Aorta (tissue), 5 donors: ENCODE data around the gene CORO1C. TPM values are rescaled to one million over a fixed set of nuclear protein-coding genes. Genes with fewer than 3 reads are reported as not detected.

ENCODE experiments used
- ATAC-seq: fragments of 200-7000 bp; cut with Tn5 transposase; one replicate; pipeline ENCODE4 v1.9.1; 2022; ENCODE audit warnings: moderate library complexity; ENCODE audit not compliant: low FRiP score
- DNase-seq, 2 donors: peaks; one replicate each; pipeline ENCODE4 v3.0.0-alpha.2; 2020
- H3K27ac ChIP-seq, 2 donors: one replicate each; pipeline ENCODE4 v1.5.1; 2013; ENCODE audit warnings: low read length in 2 of 2, mild to moderate bottlenecking in 2 of 2, moderate library complexity in 2 of 2, control low read depth in 1 of 2, inconsistent platforms in 1 of 2, low read depth in 1 of 2
- H3K27me3 ChIP-seq, 2 donors: one replicate each; pipeline ENCODE4 v1.6.1; 2013; ENCODE audit warnings: control low read depth in 1 of 2, low read length in 1 of 2, mild to moderate bottlenecking in 1 of 2, moderate library complexity in 1 of 2; ENCODE audit not compliant: insufficient read depth in 2 of 2, control insufficient read depth in 1 of 2
- H3K36me3 ChIP-seq, 2 donors: one replicate each; pipeline ENCODE4 v1.6.1; 2013; ENCODE audit warnings: control low read depth in 1 of 2, low read length in 1 of 2, mild to moderate bottlenecking in 1 of 2; ENCODE audit not compliant: insufficient read depth in 2 of 2, control insufficient read depth in 1 of 2
- H3K4me1 ChIP-seq, 2 donors: one replicate each; pipeline ENCODE4 v1.6.1; 2013; ENCODE audit warnings: low read length in 2 of 2, control low read depth in 1 of 2, mild to moderate bottlenecking in 1 of 2, moderate library complexity in 1 of 2; ENCODE audit not compliant: insufficient read depth in 2 of 2, control insufficient read depth in 1 of 2
- H3K4me3 ChIP-seq, 2 donors: one replicate each; pipeline ENCODE4 v1.5.1; 2013; ENCODE audit warnings: low read length in 2 of 2, control low read depth in 1 of 2, mild to moderate bottlenecking in 1 of 2
- H3K9me3 ChIP-seq: one replicate; pipeline ENCODE4 v1.6.1; 2013; ENCODE audit warnings: mild to moderate bottlenecking, low read length; ENCODE audit not compliant: control insufficient read depth
- WGBS, 2 donors: extraction: QIAGEN DNeasy Blood & Tissue Kit; methylation state at CpG; one replicate each; pipeline ENCODE4 v1.1.7; 2013; 5-methylcytosine and 5-hydroxymethylcytosine counted together
- intact Hi-C, 2 donors: fragments of 100-400 bp; cut with DNase I; formaldehyde crosslinking; loops; one replicate each; pipeline versions ENCODE4 v1.14.2 to v1.15.0; 2022
- polyA plus RNA-seq, 2 donors: library from polyadenylated mRNA; stranded (reverse); fragments of 200-250 nt; gene quantifications; one replicate each; pipeline ENCODE4 v1.2.3, GENCODE V29; 2013
- total RNA-seq, 2 donors: library from RNA; stranded (reverse); fragmentation: NEBNext Ultra II Directional; extraction: Animal tissue kit (Norgen Biotek cat#: 25700); gene quantifications; one replicate each; pipeline ENCODE4 v1.2.1, GENCODE V29; 2021
- donor health status: healthy with polysubstance abuse.
- donor health status: Bipolar disorder and iron deficiency.
- donor health status: DM: no; HTN: no; CAD: no.
- donor health status: DM: no; HTN: no; CAD: no.
- donor health status: DM: yes; HTN: yes; CAD: no.

Gene CORO1C
- total and polyA plus RNA-seq, 4 donors = 68.0 to 387 (median 176) TPM

DNA sequence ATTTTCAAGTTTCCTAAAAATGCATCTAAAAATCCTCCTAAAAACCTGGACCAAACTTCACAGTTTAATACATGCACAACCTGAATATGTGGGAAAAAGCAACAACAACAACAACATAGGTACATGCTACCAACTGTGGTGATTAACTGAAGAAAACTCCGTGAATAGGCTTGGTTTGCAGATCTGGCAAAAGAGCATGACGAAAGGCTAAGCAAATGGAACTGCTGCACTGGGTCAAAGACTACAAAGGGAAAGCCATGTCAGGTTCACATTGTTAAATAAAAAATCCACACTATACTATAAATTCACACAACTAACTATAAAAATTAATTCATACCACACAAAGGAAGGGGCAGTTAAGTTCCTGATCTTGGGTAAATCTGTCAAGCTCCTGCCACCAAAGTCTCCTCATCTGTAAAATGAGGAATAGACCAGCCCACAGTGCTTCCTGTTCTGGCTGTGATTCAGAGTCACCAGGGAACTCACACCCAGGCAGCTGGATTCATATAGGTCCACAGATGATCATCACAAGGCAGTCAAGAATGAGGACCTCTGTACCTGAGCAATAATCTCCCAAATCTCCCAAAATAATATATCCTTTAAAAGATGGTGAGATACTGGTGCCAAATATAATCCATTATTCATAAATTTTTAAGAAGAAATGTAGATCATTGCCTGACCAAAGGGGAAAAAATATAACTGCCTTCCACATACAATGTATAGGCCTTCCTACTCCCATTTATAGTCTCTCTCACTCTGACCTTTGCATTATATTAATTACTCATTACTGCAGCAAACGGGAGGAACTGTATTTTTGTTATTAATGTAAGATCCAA is 7.0 kb downstream of the CORO1C start:
- 41 to 44% methylated on average over 3 of the region's 3 CpGs for WGBS, 2 donors
- Histone ChIP-seq H3K4me1 (peaks cover 4 to 8% of the 10 kb centered on the region in 2 donors), H3K27ac (no peak overlapping the region)

GRCh38 chr12:108722992-108723766 is 8.1 kb downstream of the CORO1C start:
- H3K36me3 ChIP-seq = no peaks in the 10 kb centered on the region
- H3K9me3 ChIP-seq = no peaks in the 10 kb centered on the region
- intact Hi-C loops = loop anchor here in 1 of 2 donors (5.0 to 10.0 kb wide), 2 partner anchors 56 to 112 kb away; no protein-coding TSS in a partner anchor
- H3K4me1 ChIP-seq = peaks cover 4 to 8% of the 10 kb centered on the region in 2 donors
- no peak overlapping the region for H3K4me3 ChIP-seq
- H3K27ac ChIP-seq = peak overlapping the region in 1 of 2 donors; percentile 57
- no peak for DNase-seq
- WGBS, 2 donors = 9 to 12% methylated on average over 5 of the region's 5 CpGs
- no peak for ATAC-seq
- no peaks in the 10 kb centered on the region for H3K27me3 ChIP-seq

More for the DNA sequence above, 7.0 kb downstream of the CORO1C start:
- intact Hi-C loops = loop anchor here in 1 of 2 donors (5.0 to 10.0 kb wide), 2 partner anchors 57 to 111 kb away; no protein-coding TSS in a partner anchor
- ATAC-seq (no peak), DNase-seq (peak in 1 of 2 donors; percentile 62)
- Histone ChIP-seq H3K9me3 (no peaks in the 10 kb centered on the region), H3K27me3 (no peaks in the 10 kb centered on the region), H3K36me3 (no peaks in the 10 kb centered on the region), H3K4me3 (no peak overlapping the region)

DNA sequence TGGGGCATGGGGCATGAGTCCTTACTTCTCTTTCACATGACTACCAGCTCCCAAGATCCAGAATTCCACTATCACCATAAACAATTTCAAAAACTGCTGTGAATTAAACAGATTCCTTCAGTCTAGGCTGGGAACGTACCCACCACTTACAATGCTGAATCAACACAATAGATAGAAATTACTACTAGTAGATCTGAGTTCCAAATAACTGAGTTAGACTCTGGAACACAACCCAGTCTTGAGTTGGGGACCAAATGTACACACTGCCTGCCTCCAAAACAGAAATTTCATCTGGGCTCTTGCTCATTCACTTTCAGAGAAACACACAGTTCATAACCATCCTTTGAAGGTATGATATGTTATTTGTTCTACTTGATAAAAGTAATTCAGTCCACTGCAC is 8.9 kb downstream of the CORO1C start:
- no peak overlapping the region for H3K27ac ChIP-seq
- WGBS, 2 donors = 4 to 7% methylated on average over 1 of the region's 1 CpG
- H3K36me3 ChIP-seq = no peaks in the 10 kb centered on the region
- intact Hi-C loops = loop anchor here in 1 of 2 donors (5.0 to 10.0 kb wide), 2 partner anchors 55 to 112 kb away; no protein-coding TSS in a partner anchor
- no peak overlapping the region for H3K4me3 ChIP-seq
- ATAC-seq (no peak), DNase-seq (no peak)
- H3K27me3 ChIP-seq = no peaks in the 10 kb centered on the region
- H3K9me3 ChIP-seq = no peaks in the 10 kb centered on the region
- peaks cover 4 to 8% of the 10 kb centered on the region in 2 donors for H3K4me1 ChIP-seq

DNA sequence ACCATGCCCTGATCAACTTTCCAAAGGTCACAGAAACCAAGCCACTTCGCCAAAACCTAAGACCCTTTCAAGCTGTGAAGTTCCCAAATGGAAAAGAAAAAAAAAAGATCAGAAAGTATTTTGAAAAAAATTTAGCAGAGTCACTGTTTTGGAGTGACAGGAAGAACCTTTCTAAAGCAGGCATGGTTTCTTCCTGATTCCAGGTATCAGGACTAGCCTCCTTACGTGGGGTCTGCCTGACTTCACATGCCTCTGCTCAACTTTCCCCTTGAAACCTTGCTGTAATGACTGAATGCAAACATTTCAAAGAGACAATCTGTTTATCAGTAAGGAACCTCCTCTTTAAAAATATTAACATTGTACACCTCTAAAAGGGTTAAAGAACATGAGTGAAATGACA is 9.5 kb downstream of the CORO1C start:
- Histone ChIP-seq H3K27me3 (no peaks in the 10 kb centered on the region), H3K4me1 (peaks cover 5 to 6% of the 10 kb centered on the region in 2 donors), H3K4me3 (no peak overlapping the region), H3K9me3 (no peaks in the 10 kb centered on the region), H3K27ac (no peak overlapping the region), H3K36me3 (no peaks in the 10 kb centered on the region)
- no peak for ATAC-seq
- intact Hi-C loops = loop anchor here in 1 of 2 donors (5.0 to 10.0 kb wide), 2 partner anchors 55 to 113 kb away; no protein-coding TSS in a partner anchor
- DNase-seq = no peak
- 53 to 55% methylated on average over 2 of the region's 2 CpGs for WGBS, 2 donors

DNA sequence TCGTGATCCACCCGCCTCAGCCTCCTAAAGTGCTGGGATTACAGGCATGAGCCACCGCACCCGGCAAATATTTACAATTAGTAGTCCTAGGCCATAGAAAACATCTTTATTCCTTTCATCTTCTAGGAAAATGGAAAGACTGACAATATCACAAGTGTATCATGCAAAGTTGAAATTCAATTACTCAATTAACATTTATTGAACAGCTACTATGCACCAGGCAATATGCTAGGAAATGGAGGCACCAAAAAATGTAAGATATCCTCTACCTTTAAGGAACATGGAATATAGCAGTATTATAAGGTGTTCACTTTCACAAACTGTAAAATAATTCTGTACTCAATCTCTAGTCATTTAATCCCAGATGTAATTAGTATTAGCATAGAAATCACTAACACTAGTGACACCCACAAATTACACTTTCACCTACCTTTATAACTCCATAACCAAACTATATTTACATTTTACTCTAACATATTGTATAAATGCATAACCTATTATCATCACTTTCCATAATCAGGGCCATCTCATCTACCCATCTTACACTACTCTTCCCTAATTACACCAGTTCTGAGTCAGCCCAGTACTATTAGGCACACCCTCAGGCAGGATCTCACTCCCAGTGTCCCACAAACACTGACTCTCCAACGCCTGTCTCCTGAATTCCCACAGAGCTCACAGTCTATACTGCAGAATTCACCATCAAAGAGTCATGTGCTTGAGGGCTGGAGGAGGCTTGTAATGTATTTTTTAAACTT is 10.4 kb downstream of the CORO1C start:
- H3K4me3 ChIP-seq = no peak overlapping the region
- H3K36me3 ChIP-seq = peaks cover 0 to 2% of the 10 kb centered on the region in 2 donors
- H3K9me3 ChIP-seq = no peaks in the 10 kb centered on the region
- H3K4me1 ChIP-seq = peaks cover 4 to 6% of the 10 kb centered on the region in 2 donors
- H3K27me3 ChIP-seq = no peaks in the 10 kb centered on the region
- intact Hi-C loops = loop anchor here in 1 of 2 donors (5.0 to 10.0 kb wide), 2 partner anchors 54 to 114 kb away; no protein-coding TSS in a partner anchor
- H3K27ac ChIP-seq = no peak overlapping the region
- WGBS, 2 donors = 78 to 80% methylated on average over 5 of the region's 5 CpGs
- no peak for DNase-seq
- no peak for ATAC-seq

DNA sequence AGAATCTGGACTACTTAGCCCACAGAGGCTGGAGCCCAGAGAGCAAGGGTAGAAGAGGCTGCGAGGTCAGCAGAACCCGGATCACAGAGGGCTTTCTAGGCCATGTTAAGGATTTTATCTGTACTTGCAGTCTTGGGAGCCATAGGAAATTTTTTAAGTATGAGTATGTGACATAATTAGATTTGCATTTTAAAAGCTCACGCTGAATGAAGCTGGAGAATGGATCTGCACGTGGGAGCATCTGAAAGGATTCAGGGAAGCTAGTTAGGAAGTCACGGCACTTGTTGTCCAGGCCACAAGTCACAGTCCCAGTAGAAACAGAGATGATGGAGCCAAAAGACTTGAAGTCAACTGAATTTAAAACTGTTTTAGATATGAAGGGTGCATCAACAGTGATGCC is 14.1 kb downstream of the CORO1C start:
- DNase-seq = no peak
- Histone ChIP-seq H3K36me3 (peaks cover 0 to 2% of the 10 kb centered on the region in 2 donors), H3K9me3 (no peaks in the 10 kb centered on the region), H3K27ac (no peak overlapping the region), H3K4me1 (peaks cover 4 to 5% of the 10 kb centered on the region in 2 donors), H3K27me3 (no peaks in the 10 kb centered on the region), H3K4me3 (no peak overlapping the region)
- 53 to 58% methylated on average over 5 of the region's 5 CpGs for WGBS, 2 donors
- intact Hi-C loops = no loop called here
- ATAC-seq = no peak

DNA sequence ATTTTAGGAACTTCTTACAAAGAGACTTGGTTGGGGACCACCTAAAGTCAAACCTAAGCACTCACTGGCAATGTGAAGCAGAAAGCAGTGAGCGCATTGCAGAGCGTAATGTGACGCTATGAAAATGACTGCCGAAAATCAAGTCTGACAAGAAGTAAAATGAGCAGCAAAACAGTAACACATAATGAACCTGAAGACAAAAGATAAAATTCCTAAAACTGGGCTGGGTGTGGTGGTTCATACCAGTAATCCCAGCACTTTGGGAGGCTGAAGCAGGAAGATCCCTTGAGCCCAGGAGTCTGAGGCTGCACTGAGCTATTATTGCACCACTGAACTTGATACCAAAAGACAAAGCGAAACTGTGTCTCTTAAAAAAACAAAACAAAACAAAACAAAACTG is 16.5 kb downstream of the CORO1C start:
- H3K4me1 ChIP-seq = peaks cover 2 to 5% of the 10 kb centered on the region in 2 donors
- intact Hi-C loops = no loop called here
- H3K27ac ChIP-seq = no peak overlapping the region

GRCh38 chr12:108713471-108713870 is 17.8 kb downstream of the CORO1C start:
- H3K27ac ChIP-seq = no peak overlapping the region
- peaks cover 2 to 5% of the 10 kb centered on the region in 2 donors for H3K4me1 ChIP-seq
- no peak for DNase-seq
- no peaks in the 10 kb centered on the region for H3K9me3 ChIP-seq
- no peaks in the 10 kb centered on the region for H3K27me3 ChIP-seq
- peaks cover 0 to 2% of the 10 kb centered on the region in 2 donors for H3K36me3 ChIP-seq
- ATAC-seq = no peak
- WGBS, 2 donors = 30 to 37% methylated on average over 6 of the region's 6 CpGs
- no peak overlapping the region for H3K4me3 ChIP-seq
- intact Hi-C loops = no loop called here

More for the DNA sequence above, 16.5 kb downstream of the CORO1C start:
- Histone ChIP-seq H3K9me3 (no peaks in the 10 kb centered on the region), H3K4me3 (no peak overlapping the region), H3K36me3 (peaks cover 0 to 2% of the 10 kb centered on the region in 2 donors), H3K27me3 (no peaks in the 10 kb centered on the region)
- DNase-seq = no peak
- WGBS, 2 donors = 91 to 93% methylated on average over 5 of the region's 5 CpGs
- no peak for ATAC-seq
